Activated CD8-positive, alpha-beta memory T cell treated with anti-CD3 and anti-CD28 coated beads for 24 hours (primary cell): ENCODE measurements around the gene AMER3.
"Not testable (repeated sequence)": the region's sequence is repeated elsewhere in the genome, so short reads cannot be mapped to it uniquely, and the experiment has no call there.

Source experiments
- DNase-seq: peaks from one replicate; pipeline ENCODE4 v3.0.0-alpha.2; 2020

AMER3 gene

GRCh38 chr2:130755256-130756052 is at the start of gene AMER3:
Gene AMER3 (plus strand): TSS chr2:130755540. CDS start chr2:130762073, 6,533 bp downstream.
- no peak for DNase-seq

GRCh38 chr2:130714795-130715194 is 40.5 kb upstream of the AMER3 start:
- not testable (repeated sequence) for DNase-seq

GRCh38 chr2:130720036-130720435 is 35.3 kb upstream of the AMER3 start:
- DNase-seq = no peak

- no peak for DNase-seq
Observed at GRCh38 chr2:130720528-130720927, 34.8 kb upstream of the AMER3 start.

GRCh38 chr2:130724455-130724854 is 30.9 kb upstream of the AMER3 start:
- DNase-seq = no peak

- DNase-seq = peak; percentile 57
Observed at GRCh38 chr2:130726614-130727180, 28.6 kb upstream of the AMER3 start.

- DNase-seq = peak; percentile 96
Observed at GRCh38 chr2:130727286-130727924, 27.9 kb upstream of the AMER3 start.

- no peak for DNase-seq
Observed at GRCh38 chr2:130728007-130728454, 27.3 kb upstream of the AMER3 start.

- no peak for DNase-seq
Observed at GRCh38 chr2:130728549-130729316, 26.6 kb upstream of the AMER3 start, which contains the start of gene GPR148. Gene GPR148 (plus strand): TSS chr2:130729070. CDS start chr2:130729152, 82 bp downstream.

GRCh38 chr2:130729322-130730299 is 25.7 kb upstream of the AMER3 start:
- DNase-seq = no peak

GRCh38 chr2:130732257-130732656 is 23.1 kb upstream of the AMER3 start:
- DNase-seq = not testable (repeated sequence)

- no peak for DNase-seq
Observed at GRCh38 chr2:130735200-130735599, 20.1 kb upstream of the AMER3 start.

- DNase-seq = no peak
Observed at GRCh38 chr2:130736487-130736886, 18.9 kb upstream of the AMER3 start.

- DNase-seq = no peak
Observed at GRCh38 chr2:130737592-130737991, 17.7 kb upstream of the AMER3 start.

- no peak for DNase-seq
Observed at GRCh38 chr2:130740671-130741070, 14.7 kb upstream of the AMER3 start.

GRCh38 chr2:130743278-130743677 is 12.1 kb upstream of the AMER3 start:
- DNase-seq = no peak

GRCh38 chr2:130744287-130745117 is 10.8 kb upstream of the AMER3 start:
- DNase-seq = no peak

GRCh38 chr2:130749078-130749477 is 6.3 kb upstream of the AMER3 start:
- no peak for DNase-seq

GRCh38 chr2:130749641-130750040 is 5.7 kb upstream of the AMER3 start:
- no peak for DNase-seq

- DNase-seq = no peak
Observed at GRCh38 chr2:130754811-130755210, 529 bp upstream of the AMER3 start.
